Bronchial epithelial cell (primary cell): ENCODE measurements around the gene FAM131A. TPM values are rescaled to one million over a fixed set of nuclear protein-coding genes. Genes with fewer than 3 reads are reported as not detected.

ENCODE experiments used
- DNase-seq: peaks from one replicate; pipeline ENCODE4 v3.0.0-alpha.2; 2010; ENCODE audit warnings: low read depth
- FAIRE-seq: peaks from 2 replicates; lab custom pipeline; 2011; peaks lifted over from hg19 to GRCh38; lab: Jason Lieb, UNC
- H3K27me3 ChIP-seq: 2 replicates; pipeline ENCODE4 v1.5.1; 2011; ENCODE audit warnings: low read length; ENCODE audit not compliant: control insufficient read depth, insufficient read depth
- H3K36me3 ChIP-seq: 2 replicates; pipeline ENCODE4 v1.5.1; 2011; ENCODE audit warnings: low read length; ENCODE audit not compliant: control insufficient read depth, insufficient read depth
- H3K4me3 ChIP-seq: 2 replicates; pipeline ENCODE4 v1.5.1; 2011; ENCODE audit warnings: mild to moderate bottlenecking, low read depth, low read length, control low read depth
- total RNA-seq: library from RNA; depleted of rRNA; stranded (reverse); fragments of >200 nt; gene quantifications from 2 replicates; pipeline ENCODE4 v1.2.1, GENCODE V29; 2014
- TF ChIP-seq, protein P1 (sequence below): IDR thresholded peaks from 2 replicates; pipeline ENCODE4 v1.5.1; 2011; ENCODE audit warnings: mild to moderate bottlenecking, moderate library complexity, low read length, control low read depth, inconsistent platforms; ENCODE audit not compliant: insufficient read depth, severe bottlenecking

The FAM131A gene
- total RNA-seq, 1 donor from 2014 or later = 18.2 TPM

DNA sequence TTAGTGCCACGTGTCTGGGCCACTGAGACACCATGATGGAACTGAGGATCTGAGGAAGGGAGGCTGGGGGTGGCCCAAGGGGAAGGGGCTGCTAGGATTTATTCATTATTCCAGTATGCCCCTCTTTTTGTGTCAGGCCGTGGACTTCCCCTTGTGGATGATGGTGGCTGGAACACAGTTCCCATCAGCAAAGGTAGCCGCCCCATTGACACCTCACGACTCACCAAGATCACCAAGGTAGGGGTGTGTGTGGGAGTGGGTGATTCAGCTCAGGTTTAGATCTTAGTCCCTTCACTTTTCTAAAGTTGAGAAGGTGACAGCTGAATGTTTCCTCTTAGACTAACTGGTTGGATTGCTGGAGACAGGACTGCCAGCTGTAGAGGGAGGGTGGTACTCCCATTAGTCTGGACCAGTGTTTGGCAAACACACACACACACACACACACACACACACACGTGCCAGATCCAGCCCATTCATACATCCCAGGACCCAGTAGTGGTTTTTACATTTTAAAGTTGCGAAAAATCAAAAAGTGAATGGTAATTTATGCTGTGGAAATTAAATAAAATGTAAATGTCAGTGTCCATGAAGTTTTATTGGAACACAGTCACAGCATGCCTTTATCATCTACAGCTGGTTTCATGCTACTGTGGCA lies 11.6 kb upstream of the FAM131A start:
- H3K4me3 ChIP-seq = no peak overlapping the region
- no peaks in the 10 kb centered on the region for H3K27me3 ChIP-seq
- FAIRE-seq = no peak
- TF ChIP-seq, protein P1, sequence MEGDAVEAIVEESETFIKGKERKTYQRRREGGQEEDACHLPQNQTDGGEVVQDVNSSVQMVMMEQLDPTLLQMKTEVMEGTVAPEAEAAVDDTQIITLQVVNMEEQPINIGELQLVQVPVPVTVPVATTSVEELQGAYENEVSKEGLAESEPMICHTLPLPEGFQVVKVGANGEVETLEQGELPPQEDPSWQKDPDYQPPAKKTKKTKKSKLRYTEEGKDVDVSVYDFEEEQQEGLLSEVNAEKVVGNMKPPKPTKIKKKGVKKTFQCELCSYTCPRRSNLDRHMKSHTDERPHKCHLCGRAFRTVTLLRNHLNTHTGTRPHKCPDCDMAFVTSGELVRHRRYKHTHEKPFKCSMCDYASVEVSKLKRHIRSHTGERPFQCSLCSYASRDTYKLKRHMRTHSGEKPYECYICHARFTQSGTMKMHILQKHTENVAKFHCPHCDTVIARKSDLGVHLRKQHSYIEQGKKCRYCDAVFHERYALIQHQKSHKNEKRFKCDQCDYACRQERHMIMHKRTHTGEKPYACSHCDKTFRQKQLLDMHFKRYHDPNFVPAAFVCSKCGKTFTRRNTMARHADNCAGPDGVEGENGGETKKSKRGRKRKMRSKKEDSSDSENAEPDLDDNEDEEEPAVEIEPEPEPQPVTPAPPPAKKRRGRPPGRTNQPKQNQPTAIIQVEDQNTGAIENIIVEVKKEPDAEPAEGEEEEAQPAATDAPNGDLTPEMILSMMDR = no peak
- H3K36me3 ChIP-seq = peaks cover 73% of the 10 kb centered on the region
- DNase-seq = peak; percentile 67

DNA sequence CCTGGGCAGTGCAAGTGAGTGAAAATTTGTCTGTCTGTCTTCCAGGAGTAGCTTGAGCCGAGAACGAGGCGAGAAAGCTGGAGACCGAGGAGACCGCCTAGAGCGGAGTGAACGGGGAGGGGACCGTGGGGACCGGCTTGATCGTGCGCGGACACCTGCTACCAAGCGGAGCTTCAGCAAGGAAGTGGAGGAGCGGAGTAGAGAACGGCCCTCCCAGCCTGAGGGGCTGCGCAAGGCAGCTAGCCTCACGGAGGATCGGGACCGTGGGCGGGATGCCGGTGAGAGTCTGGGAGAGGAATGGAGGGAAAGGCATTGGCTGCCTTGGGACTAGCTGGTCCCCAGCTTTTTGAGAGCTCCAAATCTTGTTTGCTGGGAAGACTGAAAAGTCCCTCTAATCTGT lies 10.2 kb upstream of the FAM131A start:
- peaks cover 68% of the 10 kb centered on the region for H3K36me3 ChIP-seq
- no peak overlapping the region for H3K4me3 ChIP-seq
- no peak for FAIRE-seq
- TF ChIP-seq, protein P1 = no peak
- DNase-seq = no peak
- no peaks in the 10 kb centered on the region for H3K27me3 ChIP-seq

DNA sequence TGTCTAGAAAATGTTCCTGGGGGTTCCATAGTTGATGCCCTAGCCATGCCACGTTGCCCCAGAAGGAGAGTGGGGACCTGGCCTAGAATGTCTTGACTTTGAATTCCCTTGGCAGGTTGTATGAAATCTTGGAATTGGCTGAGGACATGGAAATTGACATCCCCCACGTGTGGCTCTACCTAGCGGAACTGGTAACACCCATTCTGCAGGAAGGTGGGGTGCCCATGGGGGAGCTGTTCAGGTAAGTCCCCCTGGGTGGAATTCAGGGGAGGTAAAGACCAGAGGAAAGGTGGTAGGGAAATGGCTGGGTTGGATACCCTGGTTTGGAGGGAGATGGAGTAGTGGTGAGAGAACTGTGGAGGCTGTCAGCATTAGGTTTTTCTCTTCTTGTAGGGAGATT lies 8.9 kb upstream of the FAM131A start:
- no peaks in the 10 kb centered on the region for H3K27me3 ChIP-seq
- H3K4me3 ChIP-seq = no peak overlapping the region
- TF ChIP-seq, protein P1 = no peak
- H3K36me3 ChIP-seq = peaks cover 63% of the 10 kb centered on the region
- FAIRE-seq (no peak), DNase-seq (no peak)

DNA sequence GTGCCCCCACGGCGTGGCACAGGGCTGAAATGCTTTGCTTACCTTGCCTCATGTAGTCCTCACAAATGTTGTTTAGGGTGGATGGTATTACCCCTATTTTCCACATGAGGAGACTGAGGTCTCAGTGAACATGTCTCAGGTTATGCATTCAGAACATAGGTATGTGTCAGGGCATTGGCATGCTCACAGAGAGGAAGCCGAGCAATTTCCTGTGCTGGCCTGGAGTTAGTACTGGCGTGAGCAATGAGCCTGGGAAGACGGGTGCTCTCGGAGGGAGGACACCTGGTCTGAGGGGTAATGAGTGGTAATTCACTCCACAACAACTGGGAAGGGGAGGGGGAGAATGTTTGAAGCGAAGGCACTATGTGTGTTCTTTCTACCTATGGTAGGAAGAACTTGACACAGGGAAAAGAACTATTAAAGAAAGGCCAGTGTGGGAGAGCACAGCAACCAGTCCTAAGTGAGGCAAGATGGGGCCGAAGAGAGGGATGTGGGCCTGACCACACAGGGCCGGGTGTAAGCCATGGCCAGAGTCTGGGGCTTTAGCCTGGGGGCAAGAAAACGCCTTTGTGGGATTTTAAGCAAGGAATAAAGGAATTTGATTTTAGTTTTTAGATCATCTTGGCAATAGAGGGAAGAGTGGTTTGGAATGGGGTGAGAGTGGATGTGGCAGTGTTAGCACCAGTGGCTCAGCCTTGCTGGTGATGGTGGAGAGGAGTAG lies 4.9 kb upstream of the FAM131A start:
- Histone ChIP-seq H3K36me3 (peaks cover 34% of the 10 kb centered on the region), H3K27me3 (no peaks in the 10 kb centered on the region), H3K4me3 (no peak overlapping the region)
- TF ChIP-seq, protein P1 = no peak
- FAIRE-seq (peak; percentile 32), DNase-seq (peak; percentile 97)

DNA sequence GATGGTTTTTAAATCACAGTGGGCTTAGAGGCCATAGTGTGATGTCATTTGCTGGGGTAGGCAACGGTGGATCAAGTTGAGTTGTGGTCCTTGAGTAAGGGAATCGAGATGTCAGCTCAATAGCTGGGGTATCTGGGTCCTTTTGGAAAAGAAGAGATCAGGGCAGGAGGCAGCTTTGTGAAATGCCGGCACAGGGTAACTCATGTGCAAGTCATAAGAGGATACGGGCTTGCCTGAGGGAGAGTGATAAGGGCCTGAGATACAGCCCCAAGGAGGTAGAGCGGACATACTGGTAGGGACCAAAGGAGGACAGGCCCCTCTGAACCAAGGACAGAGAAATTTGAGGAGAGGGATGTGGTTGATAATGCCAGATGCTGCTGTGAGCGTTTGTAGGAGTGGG lies 4.2 kb upstream of the FAM131A start:
- H3K36me3 ChIP-seq = peaks cover 30% of the 10 kb centered on the region
- TF ChIP-seq, protein P1 = no peak
- no peak for DNase-seq
- H3K4me3 ChIP-seq = no peak overlapping the region
- H3K27me3 ChIP-seq = no peaks in the 10 kb centered on the region
- no peak for FAIRE-seq

DNA sequence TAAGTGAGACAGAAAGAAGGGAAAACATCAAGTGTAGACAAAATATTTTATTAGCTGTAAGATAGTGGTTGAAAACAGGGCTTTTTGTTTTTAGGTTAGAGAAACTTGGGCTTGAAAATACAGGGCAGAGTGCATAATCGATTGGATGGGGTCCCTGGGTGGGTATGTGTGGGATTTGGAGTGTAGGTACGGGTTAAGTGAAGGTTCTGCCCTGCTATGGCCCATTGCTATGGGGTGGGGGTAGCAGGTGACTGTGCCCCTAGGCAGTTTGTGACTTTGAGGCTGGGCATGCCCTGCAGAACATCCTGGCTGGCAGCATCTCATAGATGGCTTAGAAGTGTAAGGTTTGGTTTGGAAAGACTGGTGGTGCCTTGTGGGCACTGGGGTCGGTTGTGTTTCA lies 3.7 kb upstream of the FAM131A start:
- FAIRE-seq = no peak
- H3K27me3 ChIP-seq = no peaks in the 10 kb centered on the region
- peaks cover 25% of the 10 kb centered on the region for H3K36me3 ChIP-seq

More for the DNA sequence above, 3.7 kb upstream of the FAM131A start:
- TF ChIP-seq, protein P1 = no peak
- H3K4me3 ChIP-seq = no peak overlapping the region
- DNase-seq = no peak
